Activated CD8-positive, alpha-beta T cell treated with anti-CD3 and anti-CD28 coated beads for 36 hours (primary cell): ENCODE results near the gene PTPRH. TPM values are rescaled to one million over a fixed set of nuclear protein-coding genes. Genes with fewer than 3 reads are reported as not detected.

ENCODE experiments used
- ATAC-seq: fragments of 200-7000 bp; cut with Tn5 transposase; one replicate; pipeline ENCODE4 v1.10.0; 2021; ENCODE audit warnings: mild to moderate bottlenecking, moderate library complexity
- CTCF ChIA-PET: fragments of 350-600 bp; sonication (Branson Sonifier 250); formaldehyde crosslinking; loops from one replicate; lab custom pipeline; 2021; ENCODE audit warnings: antibody characterized with exemption; lab: Charles Lee
- POLR2A ChIA-PET: fragments of 350-600 bp; sonication (Branson Sonifier 250); formaldehyde crosslinking; loops from one replicate; lab custom pipeline; 2021; ENCODE audit warnings: antibody characterized with exemption; lab: Charles Lee
- DNase-seq: peaks from one replicate; pipeline ENCODE4 v3.0.0-alpha.2; 2020
- H3K27ac Mint-ChIP-seq: one replicate; pipeline ENCODE4 v1.8.0; 2021; ENCODE audit warnings: mild to moderate bottlenecking, mixed read lengths
- H3K27me3 Mint-ChIP-seq: one replicate; pipeline ENCODE4 v1.8.0; 2021; ENCODE audit warnings: mixed read lengths
- H3K36me3 Mint-ChIP-seq: one replicate; pipeline ENCODE4 v1.8.0; 2021; ENCODE audit warnings: low read depth, mixed read lengths
- H3K4me1 Mint-ChIP-seq: one replicate; pipeline ENCODE4 v1.8.0; 2021; ENCODE audit warnings: low read depth, mixed read lengths
- H3K4me3 Mint-ChIP-seq: one replicate; pipeline ENCODE4 v1.8.0; 2021; ENCODE audit warnings: mild to moderate bottlenecking, moderate library complexity, mixed read lengths
- H3K9me3 Mint-ChIP-seq: one replicate; pipeline ENCODE4 v1.8.0; 2021; ENCODE audit warnings: mixed read lengths
- intact Hi-C: fragments of 100-400 bp; cut with micrococcal nuclease; formaldehyde crosslinking; loops from one replicate; pipeline ENCODE4 v1.10.0; 2022
- total RNA-seq, 2 experiments: library from RNA; stranded (reverse); gene quantifications; one replicate each; pipeline ENCODE4 v1.2.3, GENCODE V29; 2021
- TF ChIP-seq, protein P1 (sequence below): fragments of 200-600 bp; IDR thresholded peaks from one replicate; pipeline ENCODE4 v1.8.0; 2022; ENCODE audit warnings: antibody characterized with exemption, mild to moderate bottlenecking

Gene PTPRH
- total RNA-seq, 2 experiments from 2014 or later: not detected

DNA sequence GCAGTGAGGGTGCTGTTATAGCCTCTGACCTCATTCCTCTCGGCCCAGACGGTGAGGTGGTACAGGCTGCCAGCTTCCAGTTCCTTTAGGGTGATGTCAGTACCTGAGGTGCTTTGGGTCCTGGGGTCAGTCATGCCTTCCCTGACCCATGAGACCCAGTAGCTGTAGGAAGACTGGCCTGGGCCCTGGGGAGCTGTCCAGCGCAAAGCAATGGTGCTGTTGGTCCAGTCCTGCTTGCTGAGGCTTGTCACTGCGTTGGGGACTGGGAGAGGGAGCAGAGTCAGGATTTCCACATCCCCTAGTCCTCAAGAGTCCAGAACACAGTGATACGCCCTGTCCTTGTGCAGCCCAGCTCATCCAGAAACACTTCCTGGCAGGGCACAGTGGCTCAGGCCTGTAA lies 10.7 kb downstream of the PTPRH start:
- no peak for DNase-seq
- H3K4me1 Mint-ChIP-seq: no peaks in the 10 kb centered on the region

DNA sequence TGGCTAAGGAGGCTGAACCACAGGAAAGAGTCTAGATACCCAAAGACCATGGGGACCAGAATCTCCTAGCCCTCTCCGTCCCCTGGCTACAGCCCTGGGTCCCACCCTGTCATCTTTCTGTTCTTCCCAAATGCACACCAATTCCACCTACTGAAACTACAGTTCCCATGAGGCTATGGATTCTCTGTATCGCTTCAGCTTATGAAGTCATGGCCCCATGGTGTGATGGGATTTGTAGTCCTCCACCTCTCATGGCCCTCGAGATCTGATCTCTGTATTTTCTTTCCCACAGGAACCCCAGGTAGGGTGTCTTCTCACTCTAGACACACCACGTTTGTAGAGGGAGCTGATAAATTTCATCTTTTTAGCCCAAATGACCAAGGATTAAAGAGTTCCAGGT lies 11.8 kb downstream of the PTPRH start:
- DNase-seq (no peak), ATAC-seq (peak; percentile 70)
- CTCF ChIA-PET: interaction anchor here (1.2 kb wide), 1 partner anchor 32 kb away, joined by 4 read pairs; the partner anchor contains the start of gene DNAAF3
- POLR2A ChIA-PET: interaction anchor here (0.8 to 1.1 kb wide), 3 partner anchors 18 to 288 kb away, joined by 3 to 5 read pairs (median 3); partner anchors contain the start of genes NAT14 and SYT5
- Mint-ChIP-seq H3K36me3 (no peaks in the 10 kb centered on the region), H3K9me3 (no peaks in the 10 kb centered on the region), H3K4me1 (no peaks in the 10 kb centered on the region), H3K27ac (no peak overlapping the region), H3K27me3 (peaks cover 9% of the 10 kb centered on the region), H3K4me3 (no peak overlapping the region)
- TF ChIP-seq, protein P1, sequence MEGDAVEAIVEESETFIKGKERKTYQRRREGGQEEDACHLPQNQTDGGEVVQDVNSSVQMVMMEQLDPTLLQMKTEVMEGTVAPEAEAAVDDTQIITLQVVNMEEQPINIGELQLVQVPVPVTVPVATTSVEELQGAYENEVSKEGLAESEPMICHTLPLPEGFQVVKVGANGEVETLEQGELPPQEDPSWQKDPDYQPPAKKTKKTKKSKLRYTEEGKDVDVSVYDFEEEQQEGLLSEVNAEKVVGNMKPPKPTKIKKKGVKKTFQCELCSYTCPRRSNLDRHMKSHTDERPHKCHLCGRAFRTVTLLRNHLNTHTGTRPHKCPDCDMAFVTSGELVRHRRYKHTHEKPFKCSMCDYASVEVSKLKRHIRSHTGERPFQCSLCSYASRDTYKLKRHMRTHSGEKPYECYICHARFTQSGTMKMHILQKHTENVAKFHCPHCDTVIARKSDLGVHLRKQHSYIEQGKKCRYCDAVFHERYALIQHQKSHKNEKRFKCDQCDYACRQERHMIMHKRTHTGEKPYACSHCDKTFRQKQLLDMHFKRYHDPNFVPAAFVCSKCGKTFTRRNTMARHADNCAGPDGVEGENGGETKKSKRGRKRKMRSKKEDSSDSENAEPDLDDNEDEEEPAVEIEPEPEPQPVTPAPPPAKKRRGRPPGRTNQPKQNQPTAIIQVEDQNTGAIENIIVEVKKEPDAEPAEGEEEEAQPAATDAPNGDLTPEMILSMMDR: no peak
- intact Hi-C loops: no loop called here

More for the DNA sequence above, 10.7 kb downstream of the PTPRH start:
- Mint-ChIP-seq H3K36me3 (no peaks in the 10 kb centered on the region), H3K27ac (no peak overlapping the region), H3K9me3 (no peaks in the 10 kb centered on the region), H3K27me3 (peaks cover 9% of the 10 kb centered on the region), H3K4me3 (no peak overlapping the region)
- TF ChIP-seq, protein P1: no peak
- CTCF ChIA-PET: interaction anchor here (1.2 to 1.5 kb wide), 2 partner anchors 33 to 38 kb away, joined by 4 read pairs; partner anchors contain the start of gene DNAAF3
- POLR2A ChIA-PET: interaction anchor here (1.0 kb wide), 1 partner anchor 17 kb away, joined by 3 read pairs; no protein-coding TSS in a partner anchor
- no peak for ATAC-seq
- intact Hi-C loops: no loop called here

GRCh38 chr19:55196803-55197202 lies 12.5 kb downstream of the PTPRH start:
- no peak overlapping the region for H3K4me3 Mint-ChIP-seq
- H3K27me3 Mint-ChIP-seq: peaks cover 6% of the 10 kb centered on the region
- DNase-seq (no peak), ATAC-seq (no peak)
- no peaks in the 10 kb centered on the region for H3K9me3 Mint-ChIP-seq
- ChIA-PET CTCF (no interaction called here), POLR2A (interaction anchor here (0.8 kb wide), 1 partner anchor 17 kb away, joined by 3 read pairs; the partner anchor contains the start of gene SYT5)
- H3K36me3 Mint-ChIP-seq: no peaks in the 10 kb centered on the region
- TF ChIP-seq, protein P1: no peak
- no peak overlapping the region for H3K27ac Mint-ChIP-seq
- no peaks in the 10 kb centered on the region for H3K4me1 Mint-ChIP-seq
- intact Hi-C loops: no loop called here

DNA sequence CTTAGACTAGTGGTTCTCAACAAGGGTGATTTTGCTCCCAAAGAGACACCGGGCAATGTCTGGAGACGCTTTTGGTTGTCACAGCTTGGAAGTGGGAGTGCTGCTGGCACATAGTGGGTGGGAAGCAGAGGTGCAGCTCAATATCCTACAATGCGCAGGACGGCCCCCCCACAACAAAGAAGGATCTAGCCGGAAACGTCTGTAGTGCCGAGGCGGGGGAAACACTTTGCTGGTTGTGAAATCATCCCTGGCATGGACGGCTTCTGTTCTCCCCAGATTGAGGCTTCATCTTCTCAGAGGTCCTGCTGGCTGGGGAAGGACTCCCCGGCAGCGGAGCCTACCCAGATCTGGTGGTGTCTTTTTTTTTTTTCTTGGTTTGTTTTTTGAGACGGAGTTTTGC lies 15.8 kb downstream of the PTPRH start:
- DNase-seq (no peak), ATAC-seq (no peak)
- peaks cover 5% of the 10 kb centered on the region for H3K27me3 Mint-ChIP-seq
- intact Hi-C loops: no loop called here
- H3K4me1 Mint-ChIP-seq: no peaks in the 10 kb centered on the region
- ChIA-PET CTCF (no interaction called here), POLR2A (no interaction called here)
- no peak overlapping the region for H3K27ac Mint-ChIP-seq
- H3K9me3 Mint-ChIP-seq: no peaks in the 10 kb centered on the region
- TF ChIP-seq, protein P1: no peak
- H3K36me3 Mint-ChIP-seq: no peaks in the 10 kb centered on the region
- H3K4me3 Mint-ChIP-seq: no peak overlapping the region

DNA sequence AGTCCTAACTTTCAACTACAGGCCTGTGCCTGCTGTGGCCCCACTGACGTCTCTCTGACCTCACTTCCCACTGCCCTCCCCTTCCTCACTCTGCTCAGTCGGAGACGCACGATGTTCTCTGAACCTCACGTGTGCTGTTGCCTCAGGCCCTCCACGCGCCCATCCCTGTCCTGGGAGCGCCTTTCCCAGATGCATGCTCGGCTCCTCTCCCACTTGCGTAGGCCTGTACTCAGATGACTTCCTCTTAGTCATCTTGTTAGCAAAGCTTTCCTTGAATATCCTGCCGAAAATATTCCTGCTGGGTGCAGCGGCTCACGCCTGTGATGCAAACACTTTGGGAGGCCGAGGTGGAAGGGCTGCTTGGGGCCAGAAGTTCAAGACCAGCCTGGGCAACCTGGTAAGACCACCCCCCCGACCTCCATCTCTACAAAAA lies 19.9 kb downstream of the PTPRH start:
- CTCF ChIA-PET: interaction anchor here (1.4 kb wide), 1 partner anchor 29 kb away, joined by 3 read pairs; no protein-coding TSS in a partner anchor

More for the DNA sequence above, 19.9 kb downstream of the PTPRH start:
- no peak for DNase-seq
- H3K27ac Mint-ChIP-seq: no peak overlapping the region
- H3K36me3 Mint-ChIP-seq: no peaks in the 10 kb centered on the region
- no peaks in the 10 kb centered on the region for H3K9me3 Mint-ChIP-seq
- H3K4me3 Mint-ChIP-seq: no peak overlapping the region
- no peaks in the 10 kb centered on the region for H3K4me1 Mint-ChIP-seq
- ATAC-seq: no peak
- peaks cover 3% of the 10 kb centered on the region for H3K27me3 Mint-ChIP-seq
- intact Hi-C loops: no loop called here
- TF ChIP-seq, protein P1: no peak
- POLR2A ChIA-PET: interaction anchor here (0.7 kb wide), 1 partner anchor 43 kb away, joined by 3 read pairs; no protein-coding TSS in a partner anchor
